NCI-H69 (cell line): ENCODE measurements around the gene MALL.
"Not testable (repeated sequence)": the region's sequence is repeated elsewhere in the genome, so short reads cannot be mapped to it uniquely, and the experiment has no call there.

Experiments used
- DNase-seq: peaks from one replicate; lab custom pipeline; 2025; lab: John Stamatoyannopoulos, UW

MALL gene

GRCh38 chr2:110120171-110121051 is 4.8 kb upstream of the MALL start:
- no peak for DNase-seq

DNA sequence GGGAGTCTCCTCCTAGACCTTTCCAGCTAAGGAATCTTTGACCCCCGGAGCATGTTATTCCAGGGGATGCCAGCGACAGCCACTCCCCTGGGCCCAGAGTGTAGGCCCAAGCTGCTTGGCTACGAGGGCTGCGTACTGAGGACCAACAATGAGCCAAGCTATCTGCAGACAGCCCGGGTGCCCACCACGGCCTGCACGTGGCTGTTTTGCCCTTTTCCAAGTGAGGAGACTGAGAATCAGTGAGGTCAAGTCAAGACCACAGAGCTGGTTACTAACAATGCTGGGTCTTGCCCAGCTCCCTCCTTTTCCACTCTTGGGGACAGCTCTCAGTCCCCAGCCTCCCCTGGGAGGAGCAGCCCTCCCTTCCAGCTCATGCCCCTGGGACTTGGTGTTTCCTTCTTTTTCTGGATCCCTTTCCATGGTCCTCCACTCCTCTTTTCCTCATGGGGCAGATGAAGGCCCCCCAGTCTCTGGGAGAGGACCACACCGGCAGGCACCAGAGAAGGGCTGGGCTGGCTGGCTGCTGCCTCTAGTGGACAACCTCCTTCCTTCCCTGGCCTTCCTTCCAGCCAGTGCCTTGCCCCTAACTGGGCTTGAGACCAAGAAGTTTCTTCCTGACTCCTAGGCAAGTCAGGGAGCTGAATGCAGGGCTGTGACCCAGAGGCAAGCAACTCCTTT is 550 bp upstream of the MALL start:
- DNase-seq = peak; percentile 31

- DNase-seq = peak; percentile 26
Measured at GRCh38 chr2:110114831-110115255, 779 bp downstream of the MALL start.

DNA sequence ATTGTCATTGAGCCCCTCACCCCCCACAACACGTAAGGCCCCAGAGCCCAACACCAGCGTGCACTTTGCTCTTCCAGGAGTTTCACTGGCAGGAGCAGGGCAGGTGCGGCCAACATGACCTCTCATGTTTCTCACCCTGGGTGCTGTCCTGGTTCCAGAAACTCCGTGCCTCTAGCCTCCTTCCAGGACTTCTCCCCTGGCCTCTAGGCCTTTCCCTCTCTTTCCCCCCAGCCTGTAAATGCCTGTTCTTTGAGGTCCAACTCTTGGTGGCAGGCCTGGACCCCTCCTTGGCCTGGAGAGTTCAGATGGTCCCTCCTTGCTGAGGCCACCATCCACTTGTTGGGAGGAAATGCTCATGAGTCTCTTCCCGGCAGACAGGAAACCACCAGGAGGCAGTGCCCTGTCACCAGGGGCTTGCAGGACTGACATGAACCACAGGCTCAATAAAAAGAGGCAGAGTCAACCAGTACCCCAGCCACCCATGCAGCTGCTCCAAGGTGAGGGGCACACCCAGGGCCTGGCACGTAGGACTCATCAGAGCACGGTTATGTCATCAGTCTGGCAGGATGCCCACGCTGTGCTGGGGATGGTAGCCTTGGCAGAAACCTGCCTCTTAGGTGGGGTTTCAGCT is 1.5 kb downstream of the MALL start:
- DNase-seq = peak; percentile 63

GRCh38 chr2:110108291-110108690 is 7.3 kb downstream of the MALL start:
- DNase-seq = not testable (repeated sequence)

DNA sequence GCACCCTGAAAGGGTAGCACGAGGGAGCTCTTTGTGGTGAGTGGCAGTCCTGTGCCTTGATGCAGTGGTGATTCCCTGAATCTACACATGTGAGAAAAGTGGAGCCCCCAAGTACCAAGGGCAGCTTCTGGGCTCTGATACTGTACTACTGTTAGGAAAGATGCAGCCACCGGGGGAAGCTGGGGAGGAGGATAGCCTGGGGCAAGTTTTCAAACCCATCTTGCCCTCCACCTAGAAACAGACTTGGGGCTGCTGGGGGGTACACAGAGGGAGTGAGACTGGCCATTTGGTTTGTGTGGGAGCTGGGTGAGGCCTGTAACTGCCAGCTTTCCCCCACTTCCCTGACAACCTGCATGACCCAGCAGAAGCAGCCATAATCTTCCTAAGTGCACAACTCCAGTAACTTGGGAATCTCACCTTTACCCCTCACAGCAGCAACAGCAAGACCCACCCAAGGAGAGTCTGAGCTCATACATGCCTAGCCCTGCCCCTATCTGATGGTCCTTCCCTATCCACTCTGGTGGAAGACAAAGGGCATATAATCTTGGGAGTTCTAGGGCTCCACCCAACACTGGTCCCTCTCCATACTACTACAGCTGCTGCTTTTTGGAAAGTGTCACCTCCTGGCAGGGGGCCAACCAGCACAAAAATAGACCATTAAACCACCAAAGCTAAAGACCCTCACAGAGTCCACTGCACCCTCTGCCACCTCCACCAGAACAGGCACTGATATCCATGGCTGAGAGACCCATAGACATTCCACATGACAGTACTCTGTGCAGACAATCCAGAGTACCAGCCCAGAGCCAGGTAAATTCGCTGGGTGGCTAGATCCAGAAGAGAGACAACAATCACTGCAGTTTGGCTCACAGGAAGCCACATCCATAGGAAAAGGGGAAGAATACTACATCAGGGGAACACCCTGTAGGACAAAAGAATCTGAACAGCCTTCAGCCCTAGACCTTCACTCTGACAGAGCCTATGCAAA is 8.2 kb downstream of the MALL start:
- DNase-seq = no peak

- no peak for DNase-seq
Measured at GRCh38 chr2:110106642-110107041, 9.0 kb downstream of the MALL start.

GRCh38 chr2:110105608-110106467 is 9.8 kb downstream of the MALL start:
- peak; percentile 59 for DNase-seq

DNA sequence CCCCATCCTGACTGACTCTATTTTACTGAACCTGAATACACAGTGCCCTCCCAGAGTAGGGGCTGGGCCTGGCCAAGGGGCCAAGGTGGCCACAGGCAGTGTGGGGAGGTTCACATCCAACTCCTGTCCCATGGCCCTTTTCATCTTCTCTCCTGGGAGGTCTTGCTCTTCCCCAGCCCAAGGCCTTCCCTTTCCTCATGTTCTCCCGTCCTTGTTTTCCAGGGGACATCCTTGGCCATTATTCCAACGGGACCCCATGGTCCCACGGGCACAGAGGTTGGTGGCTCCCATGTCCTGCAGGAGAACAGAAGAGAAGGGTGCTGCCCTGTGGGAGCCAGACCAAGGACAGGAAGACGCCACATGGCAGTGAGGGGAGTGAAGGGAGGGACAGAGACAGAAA is 10.4 kb downstream of the MALL start:
- no peak for DNase-seq

- DNase-seq = peak; percentile 54
Measured at GRCh38 chr2:110104025-110104771, 11.4 kb downstream of the MALL start.

DNA sequence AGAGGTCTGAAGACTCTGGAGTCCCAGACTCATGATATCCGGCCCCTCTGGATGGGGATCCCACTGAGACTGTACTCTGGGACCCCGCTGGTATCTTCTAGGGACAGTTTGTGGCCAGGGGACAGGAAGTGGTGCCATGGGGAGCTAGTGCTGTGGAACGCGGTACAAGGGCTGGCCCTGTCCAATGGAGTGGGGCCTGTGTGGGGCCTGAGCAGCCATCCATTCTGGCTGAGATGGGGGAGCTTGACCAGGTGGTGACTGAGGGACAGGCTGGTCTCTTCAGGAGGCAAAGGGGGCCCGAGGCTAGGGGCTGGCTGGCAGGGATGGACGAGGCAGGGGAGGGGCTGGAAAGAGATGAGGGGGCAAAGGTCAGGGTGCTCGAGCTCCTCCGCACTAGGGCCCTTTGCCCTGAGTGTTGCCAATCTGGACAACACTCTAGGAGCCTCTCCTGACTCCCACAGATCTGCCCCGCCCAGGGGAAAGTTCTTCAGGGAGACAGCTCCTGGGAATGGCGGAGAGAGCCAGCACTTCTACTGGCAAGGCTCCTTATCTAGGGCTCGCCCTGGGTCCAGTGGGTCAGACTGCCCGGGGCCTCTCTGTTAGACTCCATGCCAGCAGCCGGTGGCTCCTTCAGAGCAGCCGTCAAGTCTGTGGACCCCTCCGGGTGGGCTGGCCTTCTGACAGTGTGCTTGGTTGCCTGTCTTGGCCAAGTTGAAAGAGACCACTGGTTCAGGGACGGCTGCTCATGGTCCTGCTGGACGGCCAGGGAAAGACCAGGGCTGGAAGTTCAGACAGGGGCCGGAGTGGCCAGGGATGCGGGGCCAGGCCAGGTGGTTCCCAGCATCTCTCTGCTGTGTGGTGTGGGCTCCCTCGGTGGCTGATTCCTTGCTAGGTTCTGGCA is 12.3 kb downstream of the MALL start:
- DNase-seq = no peak

- no peak for DNase-seq
Measured at GRCh38 chr2:110101901-110102803, 13.5 kb downstream of the MALL start.

DNA sequence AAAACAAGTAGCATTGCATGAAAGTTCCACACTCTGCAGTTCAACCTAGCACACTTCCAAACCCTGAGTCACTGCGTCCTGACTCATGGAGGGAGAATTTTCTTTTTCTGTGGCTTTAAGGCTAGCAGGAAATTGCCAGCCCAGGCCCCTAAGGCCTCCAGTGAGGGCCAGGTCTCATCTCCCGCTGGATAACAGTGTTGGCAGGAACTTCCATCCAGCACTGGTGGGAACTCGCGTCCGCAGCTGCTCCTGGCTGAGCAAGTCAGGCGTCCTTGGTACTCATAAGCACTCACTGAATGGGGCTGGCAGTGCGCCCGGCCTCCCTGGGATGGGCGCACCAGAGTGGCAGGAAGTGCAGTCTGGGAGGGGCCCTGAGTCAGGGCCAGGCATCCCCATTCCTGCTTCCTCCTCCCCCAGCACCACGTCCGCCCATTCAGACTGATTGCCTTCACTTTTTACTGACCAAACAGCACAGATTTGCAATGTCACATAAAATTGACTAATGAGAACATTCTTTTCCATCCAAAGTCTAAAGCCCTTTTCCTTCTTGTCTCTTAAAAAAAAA is 14.3 kb downstream of the MALL start:
- peak; percentile 90 for DNase-seq

DNA sequence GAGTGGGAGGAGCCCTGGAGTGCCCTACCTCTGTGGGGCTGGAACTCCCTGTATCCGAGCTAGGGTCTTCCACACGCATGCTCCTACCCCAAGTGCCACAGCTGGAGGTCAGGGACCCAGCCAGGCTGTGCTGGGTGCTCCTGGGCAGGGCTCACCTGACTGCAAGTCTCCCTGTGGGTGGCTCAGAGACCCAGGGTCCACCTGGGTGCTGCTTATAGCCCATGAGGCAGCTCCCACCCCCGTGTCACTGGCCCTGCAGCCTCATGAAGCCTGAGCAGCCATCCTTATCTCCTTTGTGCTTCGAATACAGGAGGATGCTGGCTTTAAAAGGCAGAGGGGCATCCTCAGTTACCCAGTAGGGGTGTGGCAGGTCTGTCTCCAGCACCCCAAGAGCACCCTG is 14.7 kb downstream of the MALL start:
- not testable (repeated sequence) for DNase-seq

DNA sequence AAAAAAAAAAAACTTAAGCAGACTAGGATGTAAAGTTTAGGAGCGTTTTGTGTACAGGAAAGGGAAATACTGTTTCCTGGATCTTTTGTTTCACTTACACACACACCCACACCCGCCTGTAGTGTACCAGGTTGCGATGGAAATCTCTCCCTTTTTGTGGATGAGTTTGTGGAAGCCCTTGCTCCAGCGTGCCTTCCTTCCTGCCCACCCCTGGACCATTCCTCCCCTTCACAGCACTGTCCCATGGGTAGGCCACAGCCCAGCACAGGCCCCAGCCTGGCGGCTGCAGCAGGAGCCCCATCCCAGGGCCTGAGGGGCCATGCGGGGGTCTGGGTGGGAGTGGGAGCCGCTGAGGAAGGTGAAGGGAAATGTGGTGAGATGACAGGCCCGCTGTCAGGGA is 15.1 kb downstream of the MALL start:
- DNase-seq = no peak

DNA sequence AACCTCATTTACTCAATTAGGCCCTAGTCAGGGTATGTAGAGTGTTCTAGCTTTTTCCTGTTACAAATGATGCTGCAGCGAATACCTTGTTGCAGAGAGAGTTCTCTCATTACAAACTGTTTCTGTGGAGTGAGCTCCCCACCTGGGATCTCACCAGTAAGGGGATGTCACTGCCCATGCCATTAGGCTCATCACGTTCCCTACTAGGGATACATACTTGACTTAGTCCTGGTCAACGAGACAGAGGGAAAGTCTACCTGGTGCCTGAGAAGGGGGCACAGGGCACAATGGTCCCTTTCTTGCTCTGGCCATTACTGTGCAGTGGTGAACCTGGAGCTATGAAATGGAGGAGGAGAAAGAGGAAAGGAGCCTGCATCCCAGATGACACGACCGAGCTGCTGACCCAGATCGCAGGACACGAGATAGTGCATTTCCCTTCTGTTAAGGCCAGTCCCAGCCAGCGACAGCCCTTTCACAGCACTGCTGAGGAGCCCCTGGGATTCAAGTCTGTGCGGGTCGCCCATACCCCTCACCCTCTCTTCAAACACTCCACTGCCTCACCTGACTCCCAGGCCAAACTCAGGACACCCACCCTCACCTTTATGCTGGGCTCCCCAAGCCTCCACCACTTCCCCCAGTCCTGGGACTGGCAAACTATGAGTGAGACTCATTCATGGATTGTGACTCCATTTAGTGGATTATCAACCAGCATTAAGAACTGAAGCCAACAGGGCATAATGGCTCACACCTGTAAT is 16.0 kb downstream of the MALL start:
- no peak for DNase-seq

GRCh38 chr2:110099038-110099425 is 16.6 kb downstream of the MALL start:
- no peak for DNase-seq
